ENCODE results near the gene EPHA4.
"Not testable (repeated sequence)": the region's sequence is repeated elsewhere in the genome, so short reads cannot be mapped to it uniquely, and the experiment has no call there.

EPHA4 gene

GRCh38 chr2:221532641-221533040, 39.5 kb downstream of the EPHA4 start:
- DNase-seq, result no peak

- DNase-seq, result no peak
Observed at GRCh38 chr2:221530653-221531037, 41.5 kb downstream of the EPHA4 start.

GRCh38 chr2:221529943-221530652, 42.0 kb downstream of the EPHA4 start:
- DNase-seq, result no peak

GRCh38 chr2:221529177-221529942, 42.7 kb downstream of the EPHA4 start:
- no peak for DNase-seq

- no peak for DNase-seq
Observed at GRCh38 chr2:221527776-221528309, 44.3 kb downstream of the EPHA4 start.

GRCh38 chr2:221524158-221524557, 47.9 kb downstream of the EPHA4 start:
- DNase-seq, result no peak

- no peak for DNase-seq
Observed at GRCh38 chr2:221521233-221521845, 50.8 kb downstream of the EPHA4 start.

- DNase-seq, result no peak
Observed at GRCh38 chr2:221518935-221519625, 53.0 kb downstream of the EPHA4 start.

- no peak for DNase-seq
Observed at GRCh38 chr2:221518201-221518934, 53.7 kb downstream of the EPHA4 start.

GRCh38 chr2:221517696-221518151, 54.4 kb downstream of the EPHA4 start:
- no peak for DNase-seq

- no peak for DNase-seq
Observed at GRCh38 chr2:221517146-221517695, 54.9 kb downstream of the EPHA4 start.

- no peak for DNase-seq
Observed at GRCh38 chr2:221515864-221516263, 56.2 kb downstream of the EPHA4 start.

- no peak for DNase-seq
Observed at GRCh38 chr2:221514305-221515040, 57.6 kb downstream of the EPHA4 start.

- no peak for DNase-seq
Observed at GRCh38 chr2:221513232-221513631, 58.9 kb downstream of the EPHA4 start.

- DNase-seq, result not testable (repeated sequence)
Observed at GRCh38 chr2:221511325-221511724, 60.8 kb downstream of the EPHA4 start.

GRCh38 chr2:221506469-221506868, 65.6 kb downstream of the EPHA4 start:
- no peak for DNase-seq

GRCh38 chr2:221505605-221506004, 66.5 kb downstream of the EPHA4 start:
- DNase-seq, result no peak

- DNase-seq, result no peak
Observed at GRCh38 chr2:221504905-221505304, 67.2 kb downstream of the EPHA4 start.

- no peak for DNase-seq
Observed at GRCh38 chr2:221503965-221504364, 68.1 kb downstream of the EPHA4 start.

GRCh38 chr2:221502270-221503010, 69.7 kb downstream of the EPHA4 start:
- no peak for DNase-seq

Measured in bone marrow (tissue), 2 donors.